Activated T-cell treated with anti-CD3 and anti-CD28 coated beads, Interleukin-2, amount 50 U/mL, for 1 hour (primary cell): ENCODE results near the gene UBASH3A.

Experiments used
- DNase-seq: peaks from one replicate; pipeline ENCODE4 v3.0.0-alpha.2; 2020

UBASH3A gene

DNA sequence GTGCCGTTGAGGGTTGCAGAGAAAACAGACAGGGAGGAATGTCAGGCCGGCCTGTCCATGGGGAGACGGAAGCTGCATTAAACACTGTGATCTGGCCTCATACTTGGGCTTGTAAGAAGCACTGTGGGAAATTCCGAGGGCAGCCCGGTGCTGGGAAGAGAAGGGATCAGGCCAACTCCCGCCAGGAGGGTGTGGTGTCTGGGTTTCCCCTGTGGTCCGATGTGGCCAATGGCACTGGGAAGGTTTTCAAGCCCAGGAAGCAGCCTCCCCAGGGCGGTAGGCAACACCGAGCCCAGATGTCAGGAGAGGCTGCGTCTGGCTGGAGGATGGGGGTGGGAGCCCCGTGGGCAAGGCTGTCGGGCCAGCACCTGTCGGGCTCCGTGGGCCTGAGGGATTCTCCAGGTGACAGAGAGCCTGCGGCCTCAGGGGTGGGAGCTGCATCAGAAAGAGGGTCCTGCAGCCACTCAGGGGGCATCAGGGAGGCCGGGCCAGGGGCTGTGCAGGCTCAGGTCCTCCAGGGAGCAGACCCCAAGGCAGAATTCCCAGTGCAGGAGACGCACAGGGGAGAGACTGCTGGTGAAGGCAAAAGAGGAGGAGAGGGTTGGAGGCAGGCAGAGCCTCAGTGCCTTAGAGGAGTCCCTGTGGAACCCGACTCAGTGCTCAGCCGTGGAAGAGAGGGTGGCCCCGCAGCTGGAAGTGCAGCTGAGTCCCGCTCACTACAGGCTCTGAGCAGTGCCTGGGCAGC, 8.4 kb downstream of the UBASH3A start:
- DNase-seq, result no peak

GRCh38 chr21:42412636-42412933, 8.9 kb downstream of the UBASH3A start:
- DNase-seq, result no peak

GRCh38 chr21:42413093-42413492, 9.4 kb downstream of the UBASH3A start:
- DNase-seq, result no peak

DNA sequence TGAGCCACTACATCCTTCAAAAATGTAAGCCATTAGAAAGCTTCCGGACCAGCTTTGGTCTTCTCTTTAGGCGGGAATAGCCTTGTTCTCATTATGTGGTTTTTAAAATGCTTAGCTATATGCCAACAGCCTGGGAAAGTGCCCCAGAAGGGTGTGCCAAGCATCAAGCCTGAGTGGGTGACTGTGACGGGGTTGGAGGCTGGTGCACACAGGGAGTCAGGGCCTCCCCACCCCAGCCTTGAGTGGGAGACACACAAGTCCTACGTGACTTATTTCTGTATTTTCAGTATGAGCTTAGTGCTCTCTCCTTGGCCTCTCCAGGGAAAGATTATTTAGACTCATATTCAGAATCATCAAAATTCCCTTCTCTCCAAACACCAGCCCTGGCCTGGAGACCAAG, 9.8 kb downstream of the UBASH3A start:
- no peak for DNase-seq

GRCh38 chr21:42414066-42414465, 10.4 kb downstream of the UBASH3A start:
- DNase-seq, result no peak

DNA sequence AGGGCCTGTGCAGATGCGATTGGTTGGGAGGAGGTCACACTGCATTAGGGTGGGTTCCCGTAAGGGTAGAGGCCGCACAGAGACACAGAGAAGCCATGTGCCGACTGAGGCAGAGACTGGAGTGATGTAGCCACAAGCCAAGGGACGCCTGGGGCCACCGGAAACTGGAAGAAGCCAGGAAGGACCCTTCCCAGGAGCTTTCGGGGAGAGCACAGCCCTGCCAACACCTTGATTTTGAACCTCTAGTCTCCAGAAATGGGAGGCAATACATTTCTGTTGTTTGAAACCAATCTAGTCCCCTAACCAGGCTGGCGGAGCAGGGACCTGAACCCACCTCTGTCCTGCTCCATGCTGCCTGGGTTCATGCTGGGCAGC, 10.8 kb downstream of the UBASH3A start:
- no peak for DNase-seq

DNA sequence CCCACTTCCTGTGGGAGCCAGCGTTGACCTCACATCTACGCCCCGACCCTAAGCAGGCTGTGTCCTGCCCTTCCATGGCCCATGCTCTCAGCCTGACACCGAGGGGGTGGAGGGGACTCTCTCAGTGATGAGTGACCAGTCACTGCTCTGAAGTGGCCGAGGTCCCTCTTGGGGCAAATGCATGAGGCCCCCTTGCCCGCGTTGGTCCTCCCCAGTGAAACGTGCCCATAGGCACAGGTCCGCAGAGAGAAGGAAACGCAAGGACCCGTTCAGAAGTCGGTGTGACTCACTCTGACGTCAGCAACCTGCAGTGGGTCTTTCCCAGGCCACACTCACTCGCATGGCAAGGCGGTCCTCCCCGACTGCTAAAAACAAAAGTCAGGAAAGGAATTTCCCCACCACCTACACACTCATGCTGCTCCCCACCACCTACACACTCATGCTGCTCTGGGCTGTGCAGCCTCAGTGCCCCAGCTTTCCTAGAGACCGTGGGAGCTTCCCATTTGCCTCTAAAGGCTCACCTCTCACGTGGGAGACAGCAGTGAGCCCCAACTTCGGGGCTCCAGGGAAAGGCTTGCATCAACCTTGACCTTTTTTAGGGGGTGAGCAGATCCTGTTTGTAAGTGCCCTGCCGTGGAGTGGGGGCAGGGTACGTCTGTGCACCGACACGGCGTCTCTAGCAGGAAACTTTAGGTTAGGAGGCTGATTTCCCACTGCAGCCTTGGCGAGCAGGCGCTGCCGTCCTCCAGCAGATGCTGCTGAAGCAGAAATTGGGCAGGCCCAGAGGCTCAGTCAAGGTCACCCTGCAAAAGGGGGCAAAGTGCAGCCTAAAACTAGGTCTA, 11.4 kb downstream of the UBASH3A start:
- DNase-seq, result peak; percentile 83

- no peak for DNase-seq
These were observed 13.8 kb downstream of the UBASH3A start for GRCh38 chr21:42417533-42417932.

DNA sequence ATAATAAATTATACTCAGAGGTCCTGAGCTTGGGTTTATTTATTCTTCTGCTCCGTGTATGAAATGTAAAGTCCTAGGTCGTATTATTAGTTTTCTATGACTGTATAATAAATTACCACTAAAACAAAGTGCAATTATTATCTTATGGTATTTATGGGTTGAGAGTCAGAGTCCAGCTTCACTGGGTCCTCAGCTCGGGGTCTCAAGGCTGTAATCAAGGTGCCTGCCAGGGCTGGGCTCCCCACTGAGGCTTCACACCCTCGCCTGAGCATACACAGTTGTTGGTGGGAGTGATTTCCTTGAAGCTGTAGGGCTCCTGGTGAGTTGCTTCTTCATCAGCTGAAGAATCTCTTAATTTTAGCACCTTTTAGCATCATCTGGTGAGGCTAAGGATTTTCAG, 15.2 kb downstream of the UBASH3A start:
- DNase-seq, result no peak

- DNase-seq, result no peak
These were observed 16.1 kb downstream of the UBASH3A start for GRCh38 chr21:42419845-42420244.

- DNase-seq, result no peak
These were observed 17.5 kb downstream of the UBASH3A start for GRCh38 chr21:42421018-42421793.

DNA sequence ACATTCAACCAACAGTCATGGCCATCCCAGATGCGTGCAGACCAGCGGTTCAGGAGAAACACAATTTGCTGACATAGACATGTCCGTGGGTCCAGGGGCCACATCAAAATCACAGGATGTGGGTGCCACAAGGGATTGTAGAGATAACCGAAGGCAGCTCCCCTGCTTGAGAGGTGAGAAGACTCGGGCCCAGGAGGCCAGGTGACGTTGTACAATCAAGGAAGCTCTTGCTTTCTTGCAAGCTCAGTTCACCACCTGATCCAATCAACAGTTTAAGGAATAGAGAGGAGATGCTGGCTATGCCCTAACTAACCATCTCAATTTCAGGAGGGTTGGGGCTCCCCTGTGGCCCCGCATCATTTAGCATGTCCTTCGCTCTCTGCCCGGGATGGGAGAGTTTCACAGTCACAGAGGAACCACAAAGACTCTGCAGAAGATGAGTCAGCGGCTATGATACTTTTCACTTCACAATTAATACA, 19.5 kb downstream of the UBASH3A start:
- peak; percentile 55 for DNase-seq

GRCh38 chr21:42423685-42424084, 20.0 kb downstream of the UBASH3A start:
- DNase-seq, result no peak

DNA sequence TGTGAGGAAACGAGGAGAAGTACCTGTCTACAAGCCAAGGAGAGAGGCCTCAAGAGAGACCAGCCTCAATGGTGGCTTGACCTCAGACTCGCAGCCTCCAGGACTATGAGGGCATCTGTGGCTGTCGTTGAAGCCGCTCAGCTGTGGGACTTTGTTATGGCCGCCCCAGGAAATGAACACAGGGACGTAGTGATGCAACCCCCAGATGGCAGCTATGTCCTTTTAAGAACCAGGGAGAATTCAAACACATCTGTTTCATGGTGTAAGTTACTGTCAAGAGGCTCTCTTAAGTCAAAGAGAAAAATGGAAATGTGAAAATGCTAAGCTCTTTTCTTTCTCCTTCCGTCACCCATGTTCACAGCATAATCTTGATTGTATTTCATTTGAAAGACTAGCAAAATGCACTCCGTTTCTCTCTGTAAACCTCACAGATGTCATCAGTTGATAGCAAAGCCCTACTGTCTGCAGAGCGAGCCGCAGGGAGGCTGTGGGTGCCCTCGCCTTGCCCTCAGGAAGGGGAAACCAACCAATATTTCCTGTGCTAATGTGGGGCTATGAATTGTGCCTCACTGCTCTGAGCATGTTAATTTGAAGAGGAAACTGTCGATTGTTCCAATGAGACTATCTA, 21.3 kb downstream of the UBASH3A start:
- DNase-seq, result peak; percentile 75

GRCh38 chr21:42425591-42425990, 21.9 kb downstream of the UBASH3A start:
- DNase-seq, result no peak

- no peak for DNase-seq
These were observed 22.7 kb downstream of the UBASH3A start for GRCh38 chr21:42426424-42426823.

- no peak for DNase-seq
These were observed 23.3 kb downstream of the UBASH3A start for GRCh38 chr21:42426876-42427480.

GRCh38 chr21:42427809-42428419, 24.2 kb downstream of the UBASH3A start:
- DNase-seq, result peak; percentile 12

DNA sequence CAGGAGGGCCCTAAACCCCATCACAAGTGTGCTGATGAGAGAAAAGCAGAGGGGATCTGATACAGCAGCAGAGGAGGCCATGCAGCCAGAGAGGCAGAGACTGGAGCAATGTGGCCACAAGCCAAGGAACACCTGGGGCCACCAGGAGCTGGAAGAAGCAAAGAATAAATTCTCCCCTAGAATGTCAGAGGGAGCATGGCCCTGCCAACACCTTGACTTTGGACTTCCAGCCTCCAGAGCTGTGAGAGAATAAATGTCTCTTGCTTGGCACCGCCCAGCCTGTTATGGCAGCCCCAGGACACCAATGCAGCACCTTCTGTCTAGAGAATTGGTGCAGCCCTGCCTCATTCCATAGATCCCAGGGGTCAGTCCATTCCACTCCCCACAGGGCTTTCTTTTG, 25.3 kb downstream of the UBASH3A start:
- peak; percentile 9 for DNase-seq

DNA sequence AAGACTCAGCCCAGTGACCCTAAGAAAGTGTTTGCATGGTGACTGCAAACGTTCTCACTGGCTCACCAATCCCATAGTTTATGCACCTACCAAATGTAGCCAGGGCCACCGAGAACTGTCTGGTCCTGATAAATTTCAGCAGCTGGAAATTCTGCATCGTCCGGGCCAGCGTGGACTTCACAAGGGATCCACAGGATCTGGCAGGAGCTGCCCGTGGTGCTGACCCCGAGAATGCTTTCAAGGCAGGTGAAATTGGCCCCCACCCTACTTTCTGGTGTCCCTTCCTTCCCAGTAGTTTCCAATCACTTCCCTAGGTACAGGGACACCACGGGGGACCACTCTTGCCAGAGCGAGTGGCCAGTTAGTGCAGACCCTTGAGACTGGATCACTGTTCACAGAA, 26.2 kb downstream of the UBASH3A start:
- peak; percentile 10 for DNase-seq

GRCh38 chr21:42430521-42430920, 26.8 kb downstream of the UBASH3A start:
- DNase-seq, result no peak

GRCh38 chr21:42431196-42431595, 27.5 kb downstream of the UBASH3A start:
- DNase-seq, result no peak
